Measurements from ENCODE around the gene CHD6.

DNA sequence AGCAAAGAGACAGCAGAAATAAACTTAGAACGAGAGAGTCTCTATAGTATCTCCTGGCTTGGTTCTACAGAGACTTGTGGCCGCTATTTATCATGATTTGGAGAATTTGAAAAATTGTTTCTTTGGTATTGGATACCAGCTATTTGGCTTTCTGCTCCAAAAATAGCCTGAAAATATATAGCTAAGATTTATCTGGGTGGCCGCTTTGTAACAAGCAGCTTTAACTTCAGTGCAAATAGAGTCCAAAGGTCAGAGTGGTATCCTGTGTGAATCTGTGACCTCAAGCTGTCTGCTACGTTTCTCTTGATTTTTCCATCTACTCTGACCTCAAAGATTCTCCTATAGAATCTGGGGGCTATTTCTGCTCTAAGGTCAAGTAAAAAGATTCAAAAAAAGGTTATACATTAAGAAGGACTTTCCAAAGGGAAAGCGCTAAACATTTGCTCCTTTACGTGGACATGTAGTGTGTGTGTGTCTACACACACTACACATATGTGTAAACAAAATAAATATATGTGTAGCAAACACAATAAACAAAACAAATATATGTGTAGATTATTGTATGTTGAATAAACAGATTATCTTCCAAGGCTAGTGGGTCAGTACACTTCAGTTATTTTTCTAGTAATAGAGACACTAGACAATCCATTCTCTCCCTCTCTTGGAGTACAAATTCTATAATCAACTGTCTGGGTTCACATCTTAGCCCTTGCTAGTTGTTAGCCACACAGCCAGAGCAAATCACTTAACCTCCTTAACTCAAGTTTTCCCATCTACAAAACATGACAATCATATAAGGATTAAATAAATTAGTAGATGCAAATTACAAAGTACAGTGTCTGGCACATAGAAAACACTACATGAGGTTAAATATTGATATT lies 40.8 kb downstream of the CHD6 start:
- TF ChIP-seq POLR2A (IDR thresholded peaks at IDR 0.05; ENCODE audit: low read depth, low read length) (no peak), POLR2AphosphoS5 (IDR thresholded peaks at IDR 0.05; ENCODE audit: low read depth, low read length) (no peak), SPI1 (IDR thresholded peaks at IDR 0.05; ENCODE audit: low read depth, low read length) (no peak)

Measured in GM12891 (cell line).